HCEC 1CT (cell line): Measurements from ENCODE around the gene PLCB2.

Experiments
- DNase-seq: peaks from one replicate; pipeline ENCODE4 v3.0.0-alpha.2; 2017

PLCB2 gene

GRCh38 chr15:40283615-40284300 lies 24.0 kb downstream of the PLCB2 start:
- DNase-seq: no peak

DNA sequence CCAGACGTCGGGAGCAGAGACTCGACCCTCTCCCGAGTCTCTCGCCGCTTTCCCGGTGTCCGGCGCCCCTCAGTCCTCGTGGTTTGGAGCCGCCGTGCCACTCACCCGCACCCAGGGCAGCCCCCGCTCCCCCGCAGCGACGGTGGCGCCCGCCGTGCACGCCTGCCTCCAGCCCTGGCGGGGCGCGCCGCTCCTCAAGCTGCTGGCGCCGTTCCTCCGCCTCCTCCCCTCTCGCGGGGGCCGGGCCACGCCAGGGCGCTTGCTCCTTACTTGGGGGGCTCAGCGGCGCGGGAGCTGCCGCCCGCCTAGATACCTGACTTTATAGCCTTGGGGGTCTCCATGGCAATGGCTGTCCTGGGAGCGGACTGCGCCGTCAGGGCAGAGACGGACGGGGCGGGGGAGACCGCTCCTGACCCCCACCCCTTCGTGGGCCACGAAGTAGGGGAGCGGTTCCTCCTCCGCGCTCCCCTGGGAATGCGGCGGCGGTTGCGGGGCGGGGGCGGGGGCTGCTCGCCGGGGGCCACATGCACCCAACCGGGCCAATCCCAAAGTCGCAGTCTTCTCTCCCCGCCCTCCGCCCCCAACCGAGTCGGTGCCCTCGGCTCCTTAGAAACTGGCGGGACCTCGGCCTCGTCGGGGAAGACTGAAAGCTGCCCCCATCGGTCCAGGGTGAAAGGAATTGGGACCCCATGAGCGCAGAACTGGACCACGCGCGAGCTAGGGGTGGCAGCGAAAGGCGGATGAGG lies 24.7 kb downstream of the PLCB2 start, which contains the start of gene ANKRD63:
TSS of gene ANKRD63 (minus strand) at position 196 of the 746 bp plus-strand sequence. CDS start 478 bp downstream, outside the sequence.
- DNase-seq: no peak

GRCh38 chr15:40282147-40282868 lies 25.4 kb downstream of the PLCB2 start:
- no peak for DNase-seq

GRCh38 chr15:40281801-40282146 lies 26.0 kb downstream of the PLCB2 start:
- no peak for DNase-seq

DNA sequence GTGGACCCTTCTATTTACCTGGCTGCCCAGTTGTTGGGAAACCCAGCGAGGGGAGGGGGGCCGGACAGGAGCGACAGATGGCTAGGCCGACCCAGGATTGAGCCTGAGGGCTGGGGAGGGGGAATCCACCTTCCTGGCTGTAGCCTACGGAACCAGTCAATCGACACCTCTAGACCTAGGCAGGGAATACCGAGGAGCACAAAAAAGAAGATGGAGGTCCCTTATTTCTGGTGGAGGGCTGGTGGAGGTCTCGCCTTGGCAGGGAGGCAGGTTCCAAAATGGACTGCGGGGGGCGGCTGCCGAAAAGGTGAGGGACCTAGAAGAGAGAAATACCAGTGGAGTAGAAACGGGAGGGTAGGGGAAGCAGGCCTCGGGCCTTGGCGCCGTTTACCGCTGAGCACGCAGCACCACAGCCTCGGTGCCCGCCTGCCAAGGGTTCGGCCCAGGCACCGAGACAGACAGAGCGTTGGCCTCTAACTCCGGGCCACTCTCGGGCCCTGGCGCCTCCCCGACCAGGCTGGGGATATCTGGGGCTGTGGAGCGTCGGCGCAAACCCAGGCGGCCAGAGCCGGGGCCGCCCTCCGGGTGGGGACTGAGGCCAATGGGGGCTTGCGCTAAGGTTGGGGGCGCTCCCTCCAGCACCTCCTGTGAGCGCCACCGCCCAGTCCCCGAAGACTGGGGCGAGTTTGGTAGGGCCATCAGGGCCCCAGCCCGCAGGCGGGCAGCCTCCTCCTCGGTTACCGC lies 26.5 kb downstream of the PLCB2 start:
- DNase-seq: no peak

DNA sequence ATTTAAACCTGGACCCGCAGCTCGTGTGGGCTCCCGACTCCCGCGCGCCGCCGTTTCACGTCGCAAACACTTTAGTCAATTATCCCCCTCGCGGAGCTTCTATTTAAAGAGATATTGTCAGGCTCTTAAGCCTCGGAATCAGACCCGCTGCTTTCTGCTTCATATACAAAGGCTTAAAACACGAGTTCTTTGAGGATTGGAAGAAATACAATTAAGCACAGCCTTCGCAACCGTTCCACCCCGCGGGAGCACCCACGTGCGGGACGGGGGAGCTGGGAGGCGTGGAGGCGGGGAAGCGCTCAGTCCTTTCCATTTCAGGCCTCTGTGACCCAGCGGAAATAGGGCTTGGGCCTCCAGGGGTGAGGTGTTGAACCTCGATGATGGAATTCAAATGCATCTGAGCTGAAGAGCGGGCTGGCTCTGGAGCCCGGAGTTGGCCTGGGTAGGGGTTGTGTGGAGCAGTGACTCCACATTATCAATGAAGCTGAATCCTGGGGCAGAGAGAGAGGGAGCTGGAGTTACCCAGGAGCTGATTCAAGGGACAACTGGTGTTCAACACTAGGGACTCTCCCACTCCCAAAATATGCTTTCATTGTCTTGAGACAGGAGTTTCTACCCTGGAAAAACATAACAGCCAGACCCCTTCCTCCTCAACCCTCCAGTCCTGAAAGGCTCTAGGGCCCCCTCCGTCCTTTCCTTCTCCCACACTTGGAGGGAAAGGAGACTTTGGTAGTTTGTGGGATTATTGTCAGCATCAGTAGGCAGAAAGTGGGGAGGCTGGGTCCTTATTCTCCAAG lies 27.3 kb downstream of the PLCB2 start:
- no peak for DNase-seq

DNA sequence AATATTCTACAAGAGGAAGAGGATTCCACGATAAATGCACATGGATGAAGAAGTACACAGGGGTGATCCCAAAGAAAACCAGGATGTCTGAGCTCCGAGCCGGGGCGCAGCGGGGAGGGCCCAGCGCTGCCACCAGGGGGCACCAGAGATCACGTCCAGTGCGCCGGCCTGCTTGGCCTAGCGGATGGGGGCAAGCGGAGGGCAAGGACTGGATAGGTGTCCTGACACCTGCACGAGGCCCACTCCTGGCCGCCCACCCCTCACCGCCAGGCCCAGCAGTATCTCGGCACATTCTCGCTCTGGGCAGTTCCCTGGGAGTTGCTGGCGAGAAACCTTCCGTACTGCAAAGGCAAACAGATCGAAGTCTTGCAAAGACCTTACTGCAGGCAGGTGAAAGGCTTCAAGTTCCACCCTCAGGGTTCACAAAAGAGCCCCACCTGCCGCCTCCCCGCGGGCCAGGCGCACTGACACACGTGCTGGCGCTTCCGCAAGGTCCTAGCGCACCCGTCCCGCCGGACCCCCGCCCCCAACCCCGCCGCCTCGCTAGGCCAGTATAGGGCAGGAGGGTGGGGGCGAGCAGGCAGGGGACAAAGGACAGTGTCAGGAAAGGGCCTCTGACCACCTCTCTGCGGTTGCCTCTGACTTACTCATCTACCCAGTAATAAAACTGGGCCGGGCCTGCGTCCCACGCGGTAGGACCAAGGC lies 28.1 kb downstream of the PLCB2 start:
- peak; percentile 47 for DNase-seq

DNA sequence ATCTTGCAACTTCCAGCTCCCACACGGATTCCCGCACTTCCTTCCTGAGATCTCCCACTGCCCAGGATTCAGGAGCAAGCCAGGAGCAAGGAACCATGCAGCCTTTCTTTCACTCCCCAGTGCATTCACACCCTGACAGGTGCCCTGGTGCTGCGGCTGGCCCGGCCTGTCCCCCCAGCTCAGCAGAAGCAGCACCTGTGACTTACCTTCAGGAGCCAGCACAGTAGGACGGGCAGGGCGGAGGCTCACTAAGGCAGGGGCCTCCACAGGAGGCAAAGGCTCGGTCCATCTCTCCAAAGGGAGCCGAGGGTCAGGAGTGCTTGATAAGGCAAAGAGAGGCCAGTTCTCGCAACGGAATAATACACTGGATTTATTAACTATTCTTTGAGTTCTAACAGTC lies 29.7 kb downstream of the PLCB2 start:
- DNase-seq: no peak

DNA sequence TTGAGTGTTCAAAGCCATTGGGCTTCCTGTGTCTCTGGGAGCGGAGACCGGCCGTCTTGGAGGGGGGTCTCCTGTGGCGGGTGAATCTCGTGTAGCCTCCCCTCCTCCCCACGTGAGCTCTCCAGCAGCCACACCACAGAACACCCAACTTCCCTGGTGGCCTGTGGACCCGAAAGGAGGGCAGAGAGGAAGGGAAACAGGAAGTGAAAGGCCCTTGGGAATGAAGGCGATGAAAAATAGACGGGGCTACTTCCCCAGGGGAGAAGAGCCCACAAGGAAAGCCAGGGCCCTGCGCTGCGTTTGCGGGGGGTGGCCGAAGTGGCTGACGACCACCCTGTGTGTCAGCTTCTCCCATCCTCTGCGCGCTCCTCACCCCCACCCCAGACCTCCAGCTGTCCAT lies 30.3 kb downstream of the PLCB2 start:
- no peak for DNase-seq

DNA sequence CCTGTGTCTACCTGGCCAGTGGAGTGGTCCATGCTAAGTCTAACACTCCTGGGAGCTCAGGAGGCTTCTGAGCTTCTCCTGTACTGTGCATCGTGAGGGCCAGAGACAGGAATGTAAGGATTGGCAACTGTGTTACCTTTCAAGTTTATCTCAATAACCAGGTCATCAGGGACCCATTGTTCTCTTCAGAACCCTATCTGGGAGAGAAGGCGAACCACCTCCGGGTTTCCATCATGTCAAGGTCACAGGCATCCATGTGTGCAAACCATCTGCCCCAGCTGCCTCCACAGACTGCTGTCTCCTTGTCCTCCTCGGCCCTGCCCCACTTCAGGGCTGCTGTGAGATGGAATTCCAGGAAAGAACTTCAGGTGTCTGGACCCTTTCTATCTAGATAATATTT lies 30.8 kb downstream of the PLCB2 start:
- no peak for DNase-seq

GRCh38 chr15:40275954-40276353 lies 31.8 kb downstream of the PLCB2 start:
- no peak for DNase-seq

DNA sequence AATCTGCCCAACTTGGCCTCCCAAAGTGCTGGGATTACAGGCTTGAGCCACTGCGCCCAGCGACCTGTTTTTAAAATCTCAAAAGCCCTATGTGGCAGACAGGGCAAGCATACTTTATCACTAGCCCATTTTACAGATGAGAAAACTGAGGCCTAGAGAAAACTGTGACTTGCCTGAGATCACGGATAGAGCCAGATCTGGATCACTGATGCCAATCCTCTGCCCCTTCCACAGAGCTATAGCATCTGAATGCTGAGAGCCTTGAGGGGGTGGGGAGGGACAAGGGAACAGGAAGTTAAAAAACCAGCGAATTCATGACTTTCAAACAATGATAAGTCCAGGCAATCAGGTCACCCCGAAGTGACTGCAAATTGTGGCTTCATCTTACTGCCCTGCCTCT lies 32.2 kb downstream of the PLCB2 start:
- DNase-seq: no peak

- peak; percentile 68 for DNase-seq
Observed at GRCh38 chr15:40274350-40275274, 33.1 kb downstream of the PLCB2 start.

GRCh38 chr15:40273428-40273827 lies 34.3 kb downstream of the PLCB2 start:
- DNase-seq: no peak

DNA sequence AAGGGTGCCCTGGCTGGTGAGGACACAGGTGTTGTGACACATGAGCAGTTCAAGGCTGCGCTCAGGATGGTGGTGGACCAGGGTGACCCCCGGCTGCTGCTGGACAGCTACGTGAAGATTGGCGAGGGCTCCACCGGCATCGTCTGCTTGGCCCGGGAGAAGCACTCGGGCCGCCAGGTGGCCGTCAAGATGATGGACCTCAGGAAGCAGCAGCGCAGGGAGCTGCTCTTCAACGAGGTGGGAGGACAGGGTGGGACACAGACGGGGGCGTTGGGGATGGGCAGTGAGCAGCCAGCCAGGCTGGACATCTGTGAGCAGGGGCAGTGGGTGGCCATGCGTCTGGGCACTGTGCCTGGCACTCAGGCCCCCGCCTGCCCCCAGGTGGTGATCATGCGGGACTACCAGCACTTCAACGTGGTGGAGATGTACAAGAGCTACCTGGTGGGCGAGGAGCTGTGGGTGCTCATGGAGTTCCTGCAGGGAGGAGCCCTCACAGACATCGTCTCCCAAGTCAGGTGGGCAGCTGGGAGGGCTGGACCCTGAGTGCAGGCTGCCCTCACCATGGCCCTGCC lies 35.2 kb downstream of the PLCB2 start:
- no peak for DNase-seq

DNA sequence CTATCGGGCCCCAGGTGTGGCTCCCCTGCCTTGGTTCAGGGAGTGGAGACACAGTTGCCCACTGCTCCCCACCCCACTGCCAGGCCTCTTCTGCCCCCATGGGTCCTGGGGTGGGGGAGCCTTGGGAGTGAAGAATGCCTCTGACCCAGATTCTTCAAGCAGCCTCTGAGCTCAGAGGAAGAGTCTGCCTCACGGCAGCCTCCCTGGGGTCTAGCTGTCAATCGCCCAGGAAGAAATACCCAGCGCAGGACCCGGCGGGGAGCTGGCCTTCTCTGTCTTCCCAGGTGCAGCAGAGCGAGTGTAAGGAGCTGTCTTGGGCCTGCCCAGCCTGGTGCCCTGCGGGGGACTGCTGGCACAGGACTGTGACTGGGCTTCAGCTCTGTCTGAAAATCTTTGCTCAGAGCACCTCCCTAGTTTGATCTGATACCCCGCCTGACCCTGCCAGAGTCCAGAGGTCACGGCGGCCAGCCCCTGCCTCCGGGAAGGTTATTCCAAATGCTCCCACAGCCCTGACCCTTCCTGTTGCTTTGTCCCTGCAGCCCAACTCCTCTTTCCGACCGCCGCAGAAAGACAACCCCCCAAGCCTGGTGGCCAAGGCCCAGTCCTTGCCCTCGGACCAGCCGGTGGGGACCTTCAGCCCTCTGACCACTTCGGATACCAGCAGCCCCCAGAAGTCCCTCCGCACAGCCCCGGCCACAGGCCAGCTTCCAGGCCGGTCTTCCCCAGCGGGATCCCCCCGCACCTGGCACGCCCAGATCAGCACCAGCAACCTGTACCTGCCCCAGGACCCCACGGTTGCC lies 35.9 kb downstream of the PLCB2 start:
- no peak for DNase-seq

- DNase-seq: no peak
Observed at GRCh38 chr15:40270246-40270995, 37.3 kb downstream of the PLCB2 start.

- DNase-seq: no peak
Observed at GRCh38 chr15:40269604-40270003, 38.1 kb downstream of the PLCB2 start.

DNA sequence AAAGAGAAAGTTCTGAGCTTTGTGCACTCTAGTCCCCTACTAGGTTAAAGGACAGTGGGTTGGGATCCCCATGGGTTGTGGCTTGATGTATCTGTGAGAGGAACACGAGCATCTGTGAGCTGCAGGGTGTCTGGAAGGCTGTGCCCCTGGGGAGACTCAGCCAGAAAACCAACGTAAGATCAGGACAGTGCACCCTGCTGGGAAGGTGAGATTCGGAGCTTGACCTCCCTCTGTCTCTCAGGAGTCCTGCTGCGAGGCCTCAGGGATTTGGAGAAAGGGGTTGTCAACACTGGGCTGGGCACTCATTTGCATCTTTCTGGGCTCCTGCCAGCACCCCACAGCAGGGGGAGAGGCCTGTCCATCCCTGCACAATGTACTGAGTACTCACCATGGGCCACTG lies 40.1 kb downstream of the PLCB2 start:
- no peak for DNase-seq
